ENCODE data around the gene HIC1. TPM values are rescaled to one million over a fixed set of nuclear protein-coding genes. Genes with fewer than 3 reads are reported as not detected.

The HIC1 gene
- total RNA-seq, 4 donors from 2014 or later: 27.6 to 64.7 (median 50.0) TPM

GRCh38 chr17:2082003-2082781 is 27.3 kb downstream of the HIC1 start:
- peaks cover 0 to 64% (median 37%) of the 10 kb centered on the region in 4 donors for H3K4me1 ChIP-seq
- H3K36me3 ChIP-seq: peaks cover 0 to 60% (median 0%) of the 10 kb centered on the region in 3 donors
- no peaks in the 10 kb centered on the region for H3K27me3 ChIP-seq
- no peak for TF ChIP-seq CTCF (IDR thresholded peaks at IDR 0.05)
- no peak for TF ChIP-seq POLR2A (IDR thresholded peaks at IDR 0.05)
- no peak for TF ChIP-seq EP300 (IDR thresholded peaks at IDR 0.05)
- H3K27ac ChIP-seq: peak overlapping the region in 3 of 4 donors; percentile 16 to 86 (median 80)
- 78% methylated on average over 9 of the region's 9 CpGs for WGBS, 2 donors
- DNase-seq (ENCODE audit: low spot score in 2 of 2): no peak
- H3K4me3 ChIP-seq: no peak overlapping the region
- no peaks in the 10 kb centered on the region for H3K9me3 ChIP-seq

GRCh38 chr17:2083613-2084035 is 28.7 kb downstream of the HIC1 start:
- DNase-seq (ENCODE audit: low spot score in 2 of 2): no peak
- Histone ChIP-seq H3K36me3 (peaks cover 0 to 47% (median 0%) of the 10 kb centered on the region in 3 donors), H3K4me3 (no peak overlapping the region), H3K4me1 (peaks cover 0 to 71% (median 51%) of the 10 kb centered on the region in 4 donors), H3K9me3 (no peaks in the 10 kb centered on the region), H3K27ac (peak overlapping the region; percentile 19 to 91 (median 83)), H3K27me3 (no peaks in the 10 kb centered on the region)
- WGBS, 2 donors: 38 to 59% methylated on average over 7 of the region's 7 CpGs
- TF ChIP-seq CTCF (IDR thresholded peaks at IDR 0.05) (no peak), POLR2A (IDR thresholded peaks at IDR 0.05) (no peak), EP300 (IDR thresholded peaks at IDR 0.05) (peak in 1 of 2 donors; percentile 56)

GRCh38 chr17:2084036-2084765 is 29.3 kb downstream of the HIC1 start:
- H3K9me3 ChIP-seq: no peaks in the 10 kb centered on the region
- peak; percentile 65 to 72 for DNase-seq (ENCODE audit: low spot score in 2 of 2)
- WGBS, 2 donors: 53 to 65% methylated on average over 8 of the region's 8 CpGs
- peak overlapping the region; percentile 19 to 91 (median 83) for H3K27ac ChIP-seq
- no peaks in the 10 kb centered on the region for H3K27me3 ChIP-seq
- H3K4me3 ChIP-seq: no peak overlapping the region
- peaks cover 0 to 76% (median 57%) of the 10 kb centered on the region in 4 donors for H3K4me1 ChIP-seq
- peaks cover 0 to 42% (median 0%) of the 10 kb centered on the region in 3 donors for H3K36me3 ChIP-seq
- no peak for TF ChIP-seq CTCF (IDR thresholded peaks at IDR 0.05)
- no peak for TF ChIP-seq POLR2A (IDR thresholded peaks at IDR 0.05)
- no peak for TF ChIP-seq EP300 (IDR thresholded peaks at IDR 0.05)

- Histone ChIP-seq H3K4me3 (no peak overlapping the region), H3K4me1 (peaks cover 0 to 83% (median 62%) of the 10 kb centered on the region in 4 donors), H3K36me3 (peaks cover 0 to 33% (median 0%) of the 10 kb centered on the region in 3 donors), H3K27ac (peak overlapping the region; percentile 19 to 91 (median 83)), H3K9me3 (no peaks in the 10 kb centered on the region), H3K27me3 (no peaks in the 10 kb centered on the region)
- peak; percentile 74 to 86 for DNase-seq (ENCODE audit: low spot score in 2 of 2)
- TF ChIP-seq EP300 (IDR thresholded peaks at IDR 0.05) (peak in 1 of 2 donors; percentile 80), CTCF (IDR thresholded peaks at IDR 0.05) (no peak), POLR2A (IDR thresholded peaks at IDR 0.05) (no peak)
- WGBS, 2 donors: 33 to 41% methylated on average over 13 of the region's 13 CpGs
These were observed 30.1 kb downstream of the HIC1 start for GRCh38 chr17:2084766-2085647.
